Caco-2 (cell line): ENCODE data around the gene ADAM15. TPM values are rescaled to one million over a fixed set of nuclear protein-coding genes. Genes with fewer than 3 reads are reported as not detected.

Experiments
- BruUV-seq: library from RNA; stranded (reverse); fragments of 400-500 nt; replicated peaks from 2 replicates; lab custom pipeline; 2021; lab: Mats Ljungman, UMichigan
- CTCF ChIA-PET: fragments of 300-600 bp; sonication (Branson Sonifier 250); formaldehyde crosslinking; loops from one replicate; lab custom pipeline; 2022; ENCODE audit warnings: antibody characterized with exemption; lab: Charles Lee
- POLR2A ChIA-PET: fragments of 300-600 bp; sonication (Branson Sonifier 250); formaldehyde crosslinking; loops from one replicate; lab custom pipeline; 2022; ENCODE audit warnings: antibody characterized with exemption; lab: Charles Lee
- DNase-seq, 2 experiments: peaks; one replicate each; pipeline versions ENCODE4 v3.0.0 to v3.0.0-alpha.2; 2020 to 2022
- H3K27me3 ChIP-seq: replicated peaks from 2 replicates; pipeline ENCODE4 v1.6.0; 2011; ENCODE audit warnings: low read length; ENCODE audit not compliant: control insufficient read depth, insufficient read depth
- H3K36me3 ChIP-seq: 2 replicates; pipeline ENCODE4 v1.5.1; 2011; ENCODE audit warnings: low read length; ENCODE audit not compliant: control insufficient read depth, insufficient read depth
- H3K4me1 ChIP-seq: fragments of 250-450 bp; sonication (Bioruptor Pico); 2 replicates; pipeline ENCODE4 v1.5.1; 2020; ENCODE audit warnings: mild to moderate bottlenecking
- H3K4me3 ChIP-seq: 2 replicates; pipeline ENCODE4 v1.5.1; 2011; ENCODE audit warnings: low read depth, mild to moderate bottlenecking, control low read depth, low read length
- H3K9me3 ChIP-seq: fragments of 250-450 bp; sonication (Bioruptor Pico); 2 replicates; pipeline ENCODE4 v1.5.1; 2020; ENCODE audit warnings: mild to moderate bottlenecking, moderate library complexity
- H3K27ac Mint-ChIP-seq: one replicate; pipeline ENCODE4 v1.8.0; 2022; ENCODE audit warnings: mixed read lengths; ENCODE audit not compliant: unreplicated experiment
- H3K27me3 Mint-ChIP-seq: one replicate; pipeline ENCODE4 v1.8.0; 2022; ENCODE audit warnings: mixed read lengths; ENCODE audit not compliant: insufficient read depth, unreplicated experiment
- H3K36me3 Mint-ChIP-seq: one replicate; pipeline ENCODE4 v1.8.0; 2022; ENCODE audit warnings: mild to moderate bottlenecking, mixed read lengths; ENCODE audit not compliant: insufficient read depth, unreplicated experiment
- H3K4me1 Mint-ChIP-seq: one replicate; pipeline ENCODE4 v1.8.0; 2022; ENCODE audit warnings: low read depth, mixed read lengths; ENCODE audit not compliant: unreplicated experiment
- H3K4me3 Mint-ChIP-seq: one replicate; pipeline ENCODE4 v1.8.0; 2022; ENCODE audit warnings: mild to moderate bottlenecking, moderate library complexity, mixed read lengths; ENCODE audit not compliant: unreplicated experiment
- H3K9me3 Mint-ChIP-seq: one replicate; pipeline ENCODE4 v1.8.0; 2022; ENCODE audit warnings: mixed read lengths; ENCODE audit not compliant: unreplicated experiment
- CTCF ChIP-seq, 2 experiments: fragments of 200-600 bp in 1 of 2; IDR thresholded peaks; 1 replicate in 1 of 2; 2 replicates in 1 of 2; pipeline versions ENCODE4 v1.5.1 to v1.8.0; 2011 to 2022; ENCODE audit warnings: antibody characterized with exemption in 1 of 2, control low read depth in 1 of 2, inconsistent platforms in 1 of 2, low read depth in 1 of 2, low read length in 1 of 2, mild to moderate bottlenecking in 1 of 2, moderate library complexity in 1 of 2; ENCODE audit not compliant: insufficient read depth in 1 of 2, severe bottlenecking in 1 of 2, unreplicated experiment in 1 of 2
- intact Hi-C: fragments of 100-400 bp; cut with micrococcal nuclease; formaldehyde crosslinking; loops from one replicate; pipeline ENCODE4 v1.10.0; 2022; ENCODE audit not compliant: unreplicated experiment
- total RNA-seq: library from RNA; stranded (reverse); gene quantifications from 2 replicates; pipeline ENCODE4 v1.2.3, GENCODE V29; 2022

ADAM15 gene
- total RNA-seq, 1 experiment from 2014 or later, result 44.0 TPM

- Mint-ChIP-seq H3K4me3 (peak overlapping the region; percentile 86), H3K36me3 (peaks cover 19% of the 10 kb centered on the region), H3K9me3 (no peaks in the 10 kb centered on the region), H3K27me3 (no peaks in the 10 kb centered on the region), H3K27ac (no peak overlapping the region), H3K4me1 (peaks cover 22% of the 10 kb centered on the region)
- no peaks in the 10 kb centered on the region for H3K9me3 ChIP-seq
- POLR2A ChIA-PET, result no interaction called here
- no peaks in the 10 kb centered on the region for H3K27me3 ChIP-seq
- intact Hi-C loops, result loop anchor here (5.0 kb wide), 2 partner anchors 90 to 105 kb away; partner anchors contain the start of genes CKS1B, PBXIP1 and SHC1
- H3K4me1 ChIP-seq, result 0 out of 2 replicates have a peak, but pooled peaks cover 19% of the 10 kb centered on the region
- peak in 1 of 2 experiments; percentile 2 for TF ChIP-seq CTCF (IDR thresholded peaks at IDR 0.05; ENCODE audit: insufficient read depth in 1 of 2, low read depth in 1 of 2, low read length in 1 of 2, severe bottlenecking in 1 of 2, unreplicated experiment in 1 of 2)
- H3K4me3 ChIP-seq, result peak overlapping the region; percentile 64
- no peak for DNase-seq
- peaks cover 2% of the 10 kb centered on the region; the same call in 1 of the 2 replicates for H3K36me3 ChIP-seq
- no TSS peak for BruUV-seq
- CTCF ChIA-PET, result interaction anchor here (0.6 to 3.7 kb wide), 18 partner anchors 10 to 1392 kb away, joined by 3 to 39 read pairs (median 7); partner anchors contain the start of genes ADAM15, CKS1B, EFNA3 and KRTCAP2
Measured at GRCh38 chr1:155062151-155062686, 11.1 kb downstream of the ADAM15 start.

- no peaks in the 10 kb centered on the region for H3K27me3 ChIP-seq
- H3K4me3 Mint-ChIP-seq, result peak overlapping the region; percentile 86
- peaks cover 22% of the 10 kb centered on the region for H3K4me1 Mint-ChIP-seq
- intact Hi-C loops, result loop anchor here (1.0 to 5.0 kb wide), 4 partner anchors 21 to 106 kb away; partner anchors contain the start of genes CKS1B, PBXIP1, SHC1 and ZBTB7B
- DNase-seq, result peak; percentile 68 to 83
- no TSS peak for BruUV-seq
- TF ChIP-seq CTCF (IDR thresholded peaks at IDR 0.05; ENCODE audit: insufficient read depth in 1 of 2, low read depth in 1 of 2, low read length in 1 of 2, severe bottlenecking in 1 of 2, unreplicated experiment in 1 of 2), result peak; percentile 87 to 92
- H3K4me1 ChIP-seq, result 0 out of 2 replicates have a peak, but pooled peaks cover 19% of the 10 kb centered on the region
- peak overlapping the region; percentile 64 for H3K4me3 ChIP-seq
- CTCF ChIA-PET, result interaction anchor here (0.6 to 3.7 kb wide), 5 partner anchors 12 to 183 kb away, joined by 3 to 39 read pairs (median 5); partner anchors contain the start of genes ADAM15 and KRTCAP2
- no peaks in the 10 kb centered on the region for H3K9me3 ChIP-seq
- POLR2A ChIA-PET, result interaction anchor here (0.5 to 1.6 kb wide), 3 partner anchors 12 to 794 kb away, joined by 3 to 6 read pairs (median 5); partner anchors contain the start of genes ADAM15, EFNA3 and GON4L
- peak overlapping the region; percentile 22 for H3K27ac Mint-ChIP-seq
- H3K36me3 Mint-ChIP-seq, result peaks cover 19% of the 10 kb centered on the region
- H3K36me3 ChIP-seq, result peaks cover 2% of the 10 kb centered on the region; the same call in 1 of the 2 replicates
- H3K27me3 Mint-ChIP-seq, result no peaks in the 10 kb centered on the region
- H3K9me3 Mint-ChIP-seq, result no peaks in the 10 kb centered on the region
Measured at GRCh38 chr1:155062702-155063411, 11.7 kb downstream of the ADAM15 start.
